Measurements from ENCODE around the gene NDUFS6.

DNA sequence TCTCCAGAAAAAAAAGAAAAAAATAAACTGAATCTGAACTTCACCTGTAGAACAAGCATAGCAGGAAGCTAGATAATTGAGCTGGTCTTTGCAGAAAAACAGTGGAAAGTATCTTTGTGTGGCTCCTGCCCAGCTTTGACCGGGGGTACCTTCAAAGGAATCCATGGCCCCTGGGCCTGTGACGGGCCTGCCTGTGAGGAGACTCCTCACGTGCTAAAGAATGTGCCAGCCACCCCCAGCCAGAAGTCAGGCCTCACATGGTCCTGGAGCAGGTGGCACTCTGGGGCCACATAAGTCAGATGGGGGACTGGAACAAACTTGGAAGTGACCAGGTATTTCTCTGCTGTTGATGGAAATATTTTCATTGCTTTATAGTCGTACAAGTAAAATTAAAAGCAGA, 4.1 kb downstream of the NDUFS6 start:
- TF ChIP-seq, protein P1, sequence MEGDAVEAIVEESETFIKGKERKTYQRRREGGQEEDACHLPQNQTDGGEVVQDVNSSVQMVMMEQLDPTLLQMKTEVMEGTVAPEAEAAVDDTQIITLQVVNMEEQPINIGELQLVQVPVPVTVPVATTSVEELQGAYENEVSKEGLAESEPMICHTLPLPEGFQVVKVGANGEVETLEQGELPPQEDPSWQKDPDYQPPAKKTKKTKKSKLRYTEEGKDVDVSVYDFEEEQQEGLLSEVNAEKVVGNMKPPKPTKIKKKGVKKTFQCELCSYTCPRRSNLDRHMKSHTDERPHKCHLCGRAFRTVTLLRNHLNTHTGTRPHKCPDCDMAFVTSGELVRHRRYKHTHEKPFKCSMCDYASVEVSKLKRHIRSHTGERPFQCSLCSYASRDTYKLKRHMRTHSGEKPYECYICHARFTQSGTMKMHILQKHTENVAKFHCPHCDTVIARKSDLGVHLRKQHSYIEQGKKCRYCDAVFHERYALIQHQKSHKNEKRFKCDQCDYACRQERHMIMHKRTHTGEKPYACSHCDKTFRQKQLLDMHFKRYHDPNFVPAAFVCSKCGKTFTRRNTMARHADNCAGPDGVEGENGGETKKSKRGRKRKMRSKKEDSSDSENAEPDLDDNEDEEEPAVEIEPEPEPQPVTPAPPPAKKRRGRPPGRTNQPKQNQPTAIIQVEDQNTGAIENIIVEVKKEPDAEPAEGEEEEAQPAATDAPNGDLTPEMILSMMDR (conservative IDR thresholded peaks at IDR 0.05; ENCODE audit: low read depth, low read length): no peak
- TF ChIP-seq, protein P2, sequence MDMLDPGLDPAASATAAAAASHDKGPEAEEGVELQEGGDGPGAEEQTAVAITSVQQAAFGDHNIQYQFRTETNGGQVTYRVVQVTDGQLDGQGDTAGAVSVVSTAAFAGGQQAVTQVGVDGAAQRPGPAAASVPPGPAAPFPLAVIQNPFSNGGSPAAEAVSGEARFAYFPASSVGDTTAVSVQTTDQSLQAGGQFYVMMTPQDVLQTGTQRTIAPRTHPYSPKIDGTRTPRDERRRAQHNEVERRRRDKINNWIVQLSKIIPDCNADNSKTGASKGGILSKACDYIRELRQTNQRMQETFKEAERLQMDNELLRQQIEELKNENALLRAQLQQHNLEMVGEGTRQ (IDR thresholded peaks at IDR 0.05; ENCODE audit: low read depth, low read length): no peak
- TF ChIP-seq POLR2A (IDR thresholded peaks at IDR 0.05; ENCODE audit: low read depth, low read length) (no peak), RAD21 (IDR thresholded peaks at IDR 0.05; ENCODE audit: low read length) (no peak), MXI1 (IDR thresholded peaks at IDR 0.05; ENCODE audit: borderline replicate concordance, low read depth, low read length) (no peak), CEBPB (IDR thresholded peaks at IDR 0.05; ENCODE audit: low read depth, low read length) (no peak), BHLHE40 (IDR thresholded peaks at IDR 0.05; ENCODE audit: low read depth, low read length) (no peak), MAFK (IDR thresholded peaks at IDR 0.05; ENCODE audit: low read depth, low read length) (no peak), SMC3 (IDR thresholded peaks at IDR 0.05; ENCODE audit: low read depth, low read length) (no peak), RCOR1 (IDR thresholded peaks at IDR 0.05; ENCODE audit: insufficient replicate concordance, low read length) (no peak), MAZ (IDR thresholded peaks at IDR 0.05; ENCODE audit: borderline replicate concordance, low read depth, low read length) (no peak), RFX5 (IDR thresholded peaks at IDR 0.05; ENCODE audit: low read depth, low read length) (no peak), FOS (IDR thresholded peaks at IDR 0.05; ENCODE audit: low read depth, low read length) (no peak)
- TF ChIP-seq, protein P3, sequence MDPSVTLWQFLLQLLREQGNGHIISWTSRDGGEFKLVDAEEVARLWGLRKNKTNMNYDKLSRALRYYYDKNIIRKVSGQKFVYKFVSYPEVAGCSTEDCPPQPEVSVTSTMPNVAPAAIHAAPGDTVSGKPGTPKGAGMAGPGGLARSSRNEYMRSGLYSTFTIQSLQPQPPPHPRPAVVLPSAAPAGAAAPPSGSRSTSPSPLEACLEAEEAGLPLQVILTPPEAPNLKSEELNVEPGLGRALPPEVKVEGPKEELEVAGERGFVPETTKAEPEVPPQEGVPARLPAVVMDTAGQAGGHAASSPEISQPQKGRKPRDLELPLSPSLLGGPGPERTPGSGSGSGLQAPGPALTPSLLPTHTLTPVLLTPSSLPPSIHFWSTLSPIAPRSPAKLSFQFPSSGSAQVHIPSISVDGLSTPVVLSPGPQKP (IDR thresholded peaks at IDR 0.05; ENCODE audit: borderline replicate concordance, low read depth, low read length): no peak

Data from IMR-90 (cell line).